Measurements from ENCODE around the gene SOX8.

Gene SOX8

DNA sequence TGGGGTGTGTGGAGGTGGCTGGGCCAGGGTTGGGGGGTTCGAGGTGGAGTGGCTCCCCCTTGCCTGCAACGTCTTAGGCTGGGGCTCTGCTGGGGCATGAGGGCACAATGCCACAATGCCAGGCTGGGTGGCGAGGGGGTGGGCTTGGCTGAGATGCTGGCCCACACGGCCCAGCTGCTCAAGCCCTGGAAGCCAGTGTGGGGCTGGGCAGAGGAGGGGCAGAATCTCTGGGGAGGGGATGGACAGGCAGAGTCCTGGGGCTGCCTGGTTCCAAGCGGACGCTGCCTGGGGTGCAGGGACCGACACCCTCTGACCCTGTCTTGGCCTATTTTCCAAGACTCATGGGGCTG, 53.5 kb downstream of the SOX8 start:
- DNase-seq (ENCODE audit: extremely low read depth, low read depth): no peak
- TF ChIP-seq, protein P1, sequence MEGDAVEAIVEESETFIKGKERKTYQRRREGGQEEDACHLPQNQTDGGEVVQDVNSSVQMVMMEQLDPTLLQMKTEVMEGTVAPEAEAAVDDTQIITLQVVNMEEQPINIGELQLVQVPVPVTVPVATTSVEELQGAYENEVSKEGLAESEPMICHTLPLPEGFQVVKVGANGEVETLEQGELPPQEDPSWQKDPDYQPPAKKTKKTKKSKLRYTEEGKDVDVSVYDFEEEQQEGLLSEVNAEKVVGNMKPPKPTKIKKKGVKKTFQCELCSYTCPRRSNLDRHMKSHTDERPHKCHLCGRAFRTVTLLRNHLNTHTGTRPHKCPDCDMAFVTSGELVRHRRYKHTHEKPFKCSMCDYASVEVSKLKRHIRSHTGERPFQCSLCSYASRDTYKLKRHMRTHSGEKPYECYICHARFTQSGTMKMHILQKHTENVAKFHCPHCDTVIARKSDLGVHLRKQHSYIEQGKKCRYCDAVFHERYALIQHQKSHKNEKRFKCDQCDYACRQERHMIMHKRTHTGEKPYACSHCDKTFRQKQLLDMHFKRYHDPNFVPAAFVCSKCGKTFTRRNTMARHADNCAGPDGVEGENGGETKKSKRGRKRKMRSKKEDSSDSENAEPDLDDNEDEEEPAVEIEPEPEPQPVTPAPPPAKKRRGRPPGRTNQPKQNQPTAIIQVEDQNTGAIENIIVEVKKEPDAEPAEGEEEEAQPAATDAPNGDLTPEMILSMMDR (IDR thresholded peaks at IDR 0.05; ENCODE audit: low read depth, low read length): no peak

DNA sequence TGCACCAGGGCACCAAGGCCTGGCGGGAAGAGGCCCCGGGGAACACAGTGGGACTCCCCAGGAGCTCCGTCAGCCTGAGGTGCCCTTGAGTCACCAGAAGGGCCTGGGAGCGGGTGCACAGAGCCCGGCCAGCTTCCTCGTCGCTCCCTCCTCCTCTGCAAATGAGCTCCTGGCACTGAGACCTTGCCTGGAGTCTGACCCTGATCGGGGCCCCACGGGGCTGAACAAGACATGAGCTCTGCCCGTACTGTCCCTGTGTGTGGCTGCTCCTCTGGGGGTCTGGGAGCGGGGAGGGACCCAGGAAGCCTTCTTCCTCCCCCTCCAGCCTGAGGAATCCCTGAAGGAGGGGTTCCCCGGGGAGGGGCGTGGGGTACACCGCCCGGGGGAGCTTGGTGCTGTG, 54.6 kb downstream of the SOX8 start:
- no peak for DNase-seq (ENCODE audit: extremely low read depth, low read depth)
- TF ChIP-seq, protein P1 (IDR thresholded peaks at IDR 0.05; ENCODE audit: low read depth, low read length): no peak
